ENCODE data around the gene INPP5A. TPM values are rescaled to one million over a fixed set of nuclear protein-coding genes. Genes with fewer than 3 reads are reported as not detected.

The INPP5A gene
- total RNA-seq, 4 donors from 2014 or later = 34.8 to 80.8 (median 52.8) TPM

- Histone ChIP-seq H3K4me1 (peaks cover 0 to 12% (median 9%) of the 10 kb centered on the region in 4 donors), H3K9me3 (no peaks in the 10 kb centered on the region), H3K27me3 (no peaks in the 10 kb centered on the region), H3K36me3 (no peaks in the 10 kb centered on the region), H3K27ac (no peak overlapping the region), H3K4me3 (no peak overlapping the region)
- 88% methylated on average over 25 of the region's 25 CpGs; no CpG with 5 or more reads in 1 of the 2 donors for WGBS, 2 donors (ENCODE audit: low coverage in 1 of 2)
- no peak for DNase-seq
- intact Hi-C loops (cut with DNase I; ENCODE audit: low total_unique reads) = no loop called here
- in situ Hi-C loops (cut with MboI; ENCODE audit: low pct_ligation_motif_present in 1 of 4, low pct_unique_long_range_greater_than_20kb in 1 of 4, low sequenced_read_pairs in 3 of 4) = no loop called here
- TF ChIP-seq POLR2AphosphoS5 (IDR thresholded peaks at IDR 0.05) (no peak), POLR2A (IDR thresholded peaks at IDR 0.05) (no peak), EP300 (IDR thresholded peaks at IDR 0.05; ENCODE audit: low read depth) (no peak), CTCF (IDR thresholded peaks at IDR 0.05) (no peak)
Observed at GRCh38 chr10:132738454-132739224, 201.1 kb downstream of the INPP5A start.

GRCh38 chr10:132739225-132739613 lies 201.6 kb downstream of the INPP5A start:
- Histone ChIP-seq H3K9me3 (no peaks in the 10 kb centered on the region), H3K4me1 (peaks cover 0 to 12% (median 9%) of the 10 kb centered on the region in 4 donors), H3K27ac (no peak overlapping the region), H3K27me3 (no peaks in the 10 kb centered on the region), H3K4me3 (no peak overlapping the region), H3K36me3 (no peaks in the 10 kb centered on the region)
- intact Hi-C loops (cut with DNase I; ENCODE audit: low total_unique reads) = no loop called here
- no peak for DNase-seq
- WGBS, 2 donors (ENCODE audit: low coverage in 1 of 2) = 93% methylated on average over 13 of the region's 14 CpGs; no CpG with 5 or more reads in 1 of the 2 donors
- TF ChIP-seq EP300 (IDR thresholded peaks at IDR 0.05; ENCODE audit: low read depth) = no peak
- no peak for TF ChIP-seq POLR2A (IDR thresholded peaks at IDR 0.05)
- TF ChIP-seq POLR2AphosphoS5 (IDR thresholded peaks at IDR 0.05) = no peak
- TF ChIP-seq CTCF (IDR thresholded peaks at IDR 0.05) = no peak
- in situ Hi-C loops (cut with MboI; ENCODE audit: low pct_ligation_motif_present in 1 of 4, low pct_unique_long_range_greater_than_20kb in 1 of 4, low sequenced_read_pairs in 3 of 4) = no loop called here

DNA sequence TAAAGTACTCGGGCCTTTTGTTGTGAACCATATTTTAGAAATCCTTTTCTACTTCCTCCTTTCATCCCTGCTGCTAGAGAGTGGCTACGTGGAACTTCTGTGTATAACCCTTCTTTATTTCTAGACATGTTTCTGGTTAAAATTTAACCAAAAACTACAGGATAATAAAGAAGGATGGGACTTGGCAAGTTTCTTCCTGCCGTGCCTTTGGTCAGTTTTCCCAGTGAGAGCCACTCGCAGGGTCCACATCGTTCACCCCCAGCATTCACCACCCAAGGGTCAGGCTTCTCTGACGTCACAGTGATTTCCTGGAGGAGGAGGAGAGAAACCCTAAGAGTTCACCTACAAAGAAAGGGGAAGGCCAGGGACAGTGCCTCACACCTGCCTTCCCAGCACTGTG lies 203.0 kb downstream of the INPP5A start:
- H3K36me3 ChIP-seq = no peaks in the 10 kb centered on the region
- H3K27ac ChIP-seq = peak overlapping the region; percentile 52 to 69 (median 60)
- 44 to 60% methylated on average over 5 to 6 of the region's 6 CpGs for WGBS, 2 donors (ENCODE audit: low coverage in 1 of 2)
- in situ Hi-C loops (cut with MboI; ENCODE audit: low pct_ligation_motif_present in 1 of 4, low pct_unique_long_range_greater_than_20kb in 1 of 4, low sequenced_read_pairs in 3 of 4) (no loop called here), intact Hi-C loops (cut with DNase I; ENCODE audit: low total_unique reads) (no loop called here)
- H3K27me3 ChIP-seq = no peaks in the 10 kb centered on the region
- no peak overlapping the region for H3K4me3 ChIP-seq
- peaks cover 0 to 12% (median 9%) of the 10 kb centered on the region in 4 donors for H3K4me1 ChIP-seq
- peak; percentile 31 for DNase-seq
- no peak for TF ChIP-seq POLR2AphosphoS5 (IDR thresholded peaks at IDR 0.05)
- TF ChIP-seq EP300 (IDR thresholded peaks at IDR 0.05; ENCODE audit: low read depth) = no peak
- no peak for TF ChIP-seq POLR2A (IDR thresholded peaks at IDR 0.05)
- TF ChIP-seq CTCF (IDR thresholded peaks at IDR 0.05) = no peak
- no peaks in the 10 kb centered on the region for H3K9me3 ChIP-seq

- DNase-seq = peak; percentile 43
- no peak overlapping the region for H3K4me3 ChIP-seq
- no peaks in the 10 kb centered on the region for H3K36me3 ChIP-seq
- 80% methylated on average over 26 of the region's 27 CpGs; no CpG with 5 or more reads in 1 of the 2 donors for WGBS, 2 donors (ENCODE audit: low coverage in 1 of 2)
- intact Hi-C loops (cut with DNase I; ENCODE audit: low total_unique reads) = no loop called here
- H3K4me1 ChIP-seq = peaks cover 0 to 12% (median 9%) of the 10 kb centered on the region in 4 donors
- H3K27me3 ChIP-seq = no peaks in the 10 kb centered on the region
- in situ Hi-C loops (cut with MboI; ENCODE audit: low pct_ligation_motif_present in 1 of 4, low pct_unique_long_range_greater_than_20kb in 1 of 4, low sequenced_read_pairs in 3 of 4) = no loop called here
- H3K27ac ChIP-seq = no peak overlapping the region
- TF ChIP-seq POLR2AphosphoS5 (IDR thresholded peaks at IDR 0.05) (no peak), CTCF (IDR thresholded peaks at IDR 0.05) (no peak), POLR2A (IDR thresholded peaks at IDR 0.05) (no peak), EP300 (IDR thresholded peaks at IDR 0.05; ENCODE audit: low read depth) (no peak)
- H3K9me3 ChIP-seq = no peaks in the 10 kb centered on the region
Observed at GRCh38 chr10:132742167-132742836, 204.7 kb downstream of the INPP5A start.

Data from transverse colon (tissue), 4 donors.